ENCODE measurements around the gene NLRP2B. TPM values are rescaled to one million over a fixed set of nuclear protein-coding genes. Genes with fewer than 3 reads are reported as not detected.

The NLRP2B gene
- total and polyA plus RNA-seq, 2 experiments from 2014 or later, result not detected

- TF ChIP-seq, protein P1, sequence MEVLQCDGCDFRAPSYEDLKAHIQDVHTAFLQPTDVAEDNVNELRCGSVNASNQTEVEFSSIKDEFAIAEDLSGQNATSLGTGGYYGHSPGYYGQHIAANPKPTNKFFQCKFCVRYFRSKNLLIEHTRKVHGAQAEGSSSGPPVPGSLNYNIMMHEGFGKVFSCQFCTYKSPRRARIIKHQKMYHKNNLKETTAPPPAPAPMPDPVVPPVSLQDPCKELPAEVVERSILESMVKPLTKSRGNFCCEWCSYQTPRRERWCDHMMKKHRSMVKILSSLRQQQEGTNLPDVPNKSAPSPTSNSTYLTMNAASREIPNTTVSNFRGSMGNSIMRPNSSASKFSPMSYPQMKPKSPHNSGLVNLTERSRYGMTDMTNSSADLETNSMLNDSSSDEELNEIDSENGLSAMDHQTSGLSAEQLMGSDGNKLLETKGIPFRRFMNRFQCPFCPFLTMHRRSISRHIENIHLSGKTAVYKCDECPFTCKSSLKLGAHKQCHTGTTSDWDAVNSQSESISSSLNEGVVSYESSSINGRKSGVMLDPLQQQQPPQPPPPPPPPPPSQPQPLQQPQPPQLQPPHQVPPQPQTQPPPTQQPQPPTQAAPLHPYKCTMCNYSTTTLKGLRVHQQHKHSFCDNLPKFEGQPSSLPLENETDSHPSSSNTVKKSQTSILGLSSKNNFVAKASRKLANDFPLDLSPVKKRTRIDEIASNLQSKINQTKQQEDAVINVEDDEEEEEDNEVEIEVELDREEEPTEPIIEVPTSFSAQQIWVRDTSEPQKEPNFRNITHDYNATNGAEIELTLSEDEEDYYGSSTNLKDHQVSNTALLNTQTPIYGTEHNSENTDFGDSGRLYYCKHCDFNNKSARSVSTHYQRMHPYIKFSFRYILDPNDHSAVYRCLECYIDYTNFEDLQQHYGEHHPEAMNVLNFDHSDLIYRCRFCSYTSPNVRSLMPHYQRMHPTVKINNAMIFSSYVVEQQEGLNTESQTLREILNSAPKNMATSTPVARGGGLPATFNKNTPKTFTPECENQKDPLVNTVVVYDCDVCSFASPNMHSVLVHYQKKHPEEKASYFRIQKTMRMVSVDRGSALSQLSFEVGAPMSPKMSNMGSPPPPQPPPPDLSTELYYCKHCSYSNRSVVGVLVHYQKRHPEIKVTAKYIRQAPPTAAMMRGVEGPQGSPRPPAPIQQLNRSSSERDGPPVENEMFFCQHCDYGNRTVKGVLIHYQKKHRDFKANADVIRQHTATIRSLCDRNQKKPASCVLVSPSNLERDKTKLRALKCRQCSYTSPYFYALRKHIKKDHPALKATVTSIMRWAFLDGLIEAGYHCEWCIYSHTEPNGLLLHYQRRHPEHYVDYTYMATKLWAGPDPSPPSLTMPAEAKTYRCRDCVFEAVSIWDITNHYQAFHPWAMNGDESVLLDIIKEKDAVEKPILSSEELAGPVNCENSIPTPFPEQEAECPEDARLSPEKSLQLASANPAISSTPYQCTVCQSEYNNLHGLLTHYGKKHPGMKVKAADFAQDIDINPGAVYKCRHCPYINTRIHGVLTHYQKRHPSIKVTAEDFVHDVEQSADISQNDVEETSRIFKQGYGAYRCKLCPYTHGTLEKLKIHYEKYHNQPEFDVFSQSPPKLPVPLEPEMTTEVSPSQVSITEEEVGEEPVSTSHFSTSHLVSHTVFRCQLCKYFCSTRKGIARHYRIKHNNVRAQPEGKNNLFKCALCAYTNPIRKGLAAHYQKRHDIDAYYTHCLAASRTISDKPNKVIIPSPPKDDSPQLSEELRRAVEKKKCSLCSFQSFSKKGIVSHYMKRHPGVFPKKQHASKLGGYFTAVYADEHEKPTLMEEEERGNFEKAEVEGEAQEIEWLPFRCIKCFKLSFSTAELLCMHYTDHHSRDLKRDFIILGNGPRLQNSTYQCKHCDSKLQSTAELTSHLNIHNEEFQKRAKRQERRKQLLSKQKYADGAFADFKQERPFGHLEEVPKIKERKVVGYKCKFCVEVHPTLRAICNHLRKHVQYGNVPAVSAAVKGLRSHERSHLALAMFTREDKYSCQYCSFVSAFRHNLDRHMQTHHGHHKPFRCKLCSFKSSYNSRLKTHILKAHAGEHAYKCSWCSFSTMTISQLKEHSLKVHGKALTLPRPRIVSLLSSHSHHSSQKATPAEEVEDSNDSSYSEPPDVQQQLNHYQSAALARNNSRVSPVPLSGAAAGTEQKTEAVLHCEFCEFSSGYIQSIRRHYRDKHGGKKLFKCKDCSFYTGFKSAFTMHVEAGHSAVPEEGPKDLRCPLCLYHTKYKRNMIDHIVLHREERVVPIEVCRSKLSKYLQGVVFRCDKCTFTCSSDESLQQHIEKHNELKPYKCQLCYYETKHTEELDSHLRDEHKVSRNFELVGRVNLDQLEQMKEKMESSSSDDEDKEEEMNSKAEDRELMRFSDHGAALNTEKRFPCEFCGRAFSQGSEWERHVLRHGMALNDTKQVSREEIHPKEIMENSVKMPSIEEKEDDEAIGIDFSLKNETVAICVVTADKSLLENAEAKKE (CRISPR knock-in tag; IDR thresholded peaks at IDR 0.05), result no peak
- no peak for TF ChIP-seq EZH2phosphoT487 (IDR thresholded peaks at IDR 0.05; ENCODE audit: unreplicated experiment)
- no peak for TF ChIP-seq EZH2 (IDR thresholded peaks at IDR 0.05; ENCODE audit: low read depth, unreplicated experiment)
- no peak for TF ChIP-seq CREB1 (CRISPR knock-in tag; IDR thresholded peaks at IDR 0.05; ENCODE audit: low read depth)
These were observed 25.0 kb downstream of the NLRP2B start (continued) for GRCh38 chrX:57655065-57655464.

DNA sequence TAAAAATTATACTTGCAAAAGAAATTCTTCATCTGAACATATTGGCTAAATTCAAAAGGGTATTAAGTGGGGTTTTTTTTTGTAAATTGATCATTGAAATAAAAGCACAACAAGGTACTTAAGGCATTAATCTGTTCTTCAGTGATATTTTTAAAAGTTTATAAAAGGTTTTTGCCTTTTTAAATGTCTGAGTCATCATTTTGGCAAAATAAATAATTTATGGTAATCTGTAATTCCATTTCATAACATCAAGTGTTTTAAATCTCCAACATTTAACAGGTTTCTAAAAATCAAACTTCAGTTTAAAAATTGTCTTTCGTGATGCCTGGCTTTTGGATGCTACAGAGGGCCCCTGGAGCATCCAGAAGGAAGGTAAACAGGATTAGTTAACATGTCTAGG, 27.4 kb downstream of the NLRP2B start:
- no peaks in the 10 kb centered on the region for H3K79me2 ChIP-seq (replicated peaks; ENCODE audit: insufficient read depth)
- H3F3A ChIP-seq (replicated peaks; ENCODE audit: low read depth), result no peaks in the 10 kb centered on the region
- H3K9me3 Mint-ChIP-seq, result peaks cover 30% of the 10 kb centered on the region
- H3K4me3 Mint-ChIP-seq, result no peak overlapping the region
- H3K4me1 ChIP-seq (ENCODE audit: insufficient read depth), result peaks cover 13% of the 10 kb centered on the region; the same call in 1 of the 2 replicates
- no peak overlapping the region for H3K27ac ChIP-seq (ENCODE audit: low read depth)
- H3K4me1 Mint-ChIP-seq, result peaks cover 8% of the 10 kb centered on the region
- H2AFZ ChIP-seq, result no peak overlapping the region
- H3K4me3 ChIP-seq, result no peak overlapping the region
- no peak overlapping the region for H3K27ac Mint-ChIP-seq
- no peak overlapping the region for H3K4me2 ChIP-seq
- no peaks in the 10 kb centered on the region for H3K27me3 ChIP-seq (ENCODE audit: insufficient read depth)
- no peaks in the 10 kb centered on the region for H4K20me1 ChIP-seq (replicated peaks; ENCODE audit: insufficient read depth)
- H3K27me3 Mint-ChIP-seq (ENCODE audit: insufficient read depth, low read depth, poor library complexity), result peaks cover 4% of the 10 kb centered on the region
- no peak for DNase-seq (ENCODE audit: low spot score)
- no peak for ATAC-seq
- peaks cover 11% of the 10 kb centered on the region; the same call in 2 of the 3 replicates for H3K36me3 Mint-ChIP-seq (ENCODE audit: low read depth)
- no peaks in the 10 kb centered on the region; the same call in 1 of the 2 replicates for H3K9me2 ChIP-seq (ENCODE audit: insufficient read depth)
- H3K36me3 ChIP-seq (ENCODE audit: insufficient read depth), result no peaks in the 10 kb centered on the region
- TF ChIP-seq ZNF331 (CRISPR knock-in tag; IDR thresholded peaks at IDR 0.05; ENCODE audit: low read depth), result no peak
- no peak for TF ChIP-seq CTCF (conservative IDR thresholded peaks at IDR 0.05; ENCODE audit: low read depth in 2 of 2)
- TF ChIP-seq EZH2phosphoT487 (IDR thresholded peaks at IDR 0.05; ENCODE audit: unreplicated experiment), result no peak
- TF ChIP-seq NANOG (IDR thresholded peaks at IDR 0.05; ENCODE audit: borderline replicate concordance), result no peak
- TF ChIP-seq, protein P2, sequence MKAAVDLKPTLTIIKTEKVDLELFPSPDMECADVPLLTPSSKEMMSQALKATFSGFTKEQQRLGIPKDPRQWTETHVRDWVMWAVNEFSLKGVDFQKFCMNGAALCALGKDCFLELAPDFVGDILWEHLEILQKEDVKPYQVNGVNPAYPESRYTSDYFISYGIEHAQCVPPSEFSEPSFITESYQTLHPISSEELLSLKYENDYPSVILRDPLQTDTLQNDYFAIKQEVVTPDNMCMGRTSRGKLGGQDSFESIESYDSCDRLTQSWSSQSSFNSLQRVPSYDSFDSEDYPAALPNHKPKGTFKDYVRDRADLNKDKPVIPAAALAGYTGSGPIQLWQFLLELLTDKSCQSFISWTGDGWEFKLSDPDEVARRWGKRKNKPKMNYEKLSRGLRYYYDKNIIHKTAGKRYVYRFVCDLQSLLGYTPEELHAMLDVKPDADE (IDR thresholded peaks at IDR 0.05), result no peak
- no peak for TF ChIP-seq EZH2 (IDR thresholded peaks at IDR 0.05; ENCODE audit: low read depth, unreplicated experiment)
- no peak for TF ChIP-seq CREB1 (CRISPR knock-in tag; IDR thresholded peaks at IDR 0.05; ENCODE audit: low read depth)
- TF ChIP-seq JUNB (IDR thresholded peaks at IDR 0.05; ENCODE audit: unreplicated experiment), result no peak
- TF ChIP-seq ZNF114 (CRISPR knock-in tag; IDR thresholded peaks at IDR 0.05), result no peak
- no peak for TF ChIP-seq POLR2AphosphoS5 (IDR thresholded peaks at IDR 0.05; ENCODE audit: low read depth)

Measured in GM23338 (cell line).